Tibial nerve (tissue), 3 donors: ENCODE measurements around the gene GPX2.

Experiments
- POLR2A ChIP-seq, 2 donors: fragments of 450-650 bp; IDR thresholded peaks; one replicate each; pipeline ENCODE4 v1.6.1; 2017; ENCODE audit warnings: antibody characterized with exemption in 2 of 2, mild to moderate bottlenecking in 2 of 2, moderate library complexity in 2 of 2
- TF ChIP-seq, protein P1 (sequence below), 5 experiments: fragments of 200-600 bp in 3 of 5; fragments of 450-650 bp in 2 of 5; sonication (generic) in 3 of 5; IDR thresholded peaks; one replicate each; pipeline ENCODE4 v1.5.1; 2016 to 2019; ENCODE audit warnings: antibody characterized with exemption in 5 of 5, mild to moderate bottlenecking in 3 of 5, moderate library complexity in 2 of 5

DNA sequence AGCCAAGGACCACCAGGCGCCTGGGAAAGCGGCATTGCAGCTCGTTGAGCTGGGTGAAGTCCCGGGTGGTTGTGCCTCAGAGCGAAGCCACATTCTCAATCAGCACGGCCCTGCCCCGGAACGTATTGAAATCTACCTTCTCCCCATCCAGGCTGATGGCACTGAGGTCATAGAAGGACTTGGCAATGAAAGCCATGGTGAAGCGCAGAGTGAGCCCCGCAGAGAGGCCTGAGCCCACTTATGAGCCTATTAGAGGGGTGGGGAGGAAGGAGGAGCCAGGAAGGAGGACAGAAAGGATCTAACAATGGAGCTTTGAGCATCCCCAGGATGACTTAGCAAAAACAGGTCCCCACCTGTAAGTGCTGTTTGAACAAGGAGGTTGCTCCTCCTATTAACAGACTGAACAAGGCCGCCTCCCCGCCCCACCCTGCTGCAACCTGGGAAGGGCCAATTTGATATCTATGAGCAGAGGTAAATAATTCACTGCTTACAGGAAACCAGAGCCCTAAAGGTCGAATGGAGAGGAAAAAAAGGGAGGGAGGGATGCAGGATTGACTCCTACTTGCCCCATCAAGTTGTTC is at the start of gene GPX2:
- TF ChIP-seq, protein P1, sequence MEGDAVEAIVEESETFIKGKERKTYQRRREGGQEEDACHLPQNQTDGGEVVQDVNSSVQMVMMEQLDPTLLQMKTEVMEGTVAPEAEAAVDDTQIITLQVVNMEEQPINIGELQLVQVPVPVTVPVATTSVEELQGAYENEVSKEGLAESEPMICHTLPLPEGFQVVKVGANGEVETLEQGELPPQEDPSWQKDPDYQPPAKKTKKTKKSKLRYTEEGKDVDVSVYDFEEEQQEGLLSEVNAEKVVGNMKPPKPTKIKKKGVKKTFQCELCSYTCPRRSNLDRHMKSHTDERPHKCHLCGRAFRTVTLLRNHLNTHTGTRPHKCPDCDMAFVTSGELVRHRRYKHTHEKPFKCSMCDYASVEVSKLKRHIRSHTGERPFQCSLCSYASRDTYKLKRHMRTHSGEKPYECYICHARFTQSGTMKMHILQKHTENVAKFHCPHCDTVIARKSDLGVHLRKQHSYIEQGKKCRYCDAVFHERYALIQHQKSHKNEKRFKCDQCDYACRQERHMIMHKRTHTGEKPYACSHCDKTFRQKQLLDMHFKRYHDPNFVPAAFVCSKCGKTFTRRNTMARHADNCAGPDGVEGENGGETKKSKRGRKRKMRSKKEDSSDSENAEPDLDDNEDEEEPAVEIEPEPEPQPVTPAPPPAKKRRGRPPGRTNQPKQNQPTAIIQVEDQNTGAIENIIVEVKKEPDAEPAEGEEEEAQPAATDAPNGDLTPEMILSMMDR (IDR thresholded peaks at IDR 0.05) = no peak
- TF ChIP-seq POLR2A (IDR thresholded peaks at IDR 0.05) = no peak
